Measurements from ENCODE around the gene OR56B1.

The OR56B1 gene

DNA sequence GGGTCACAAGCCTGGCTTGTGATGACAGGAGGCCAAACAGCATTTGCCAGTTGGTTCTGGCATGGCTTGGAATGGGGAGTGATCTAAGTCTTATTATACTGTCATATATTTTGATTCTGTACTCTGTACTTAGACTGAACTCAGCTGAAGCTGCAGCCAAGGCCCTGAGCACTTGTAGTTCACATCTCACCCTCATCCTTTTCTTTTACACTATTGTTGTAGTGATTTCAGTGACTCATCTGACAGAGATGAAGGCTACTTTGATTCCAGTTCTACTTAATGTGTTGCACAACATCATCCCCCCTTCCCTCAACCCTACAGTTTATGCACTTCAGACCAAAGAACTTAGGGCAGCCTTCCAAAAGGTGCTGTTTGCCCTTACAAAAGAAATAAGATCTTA is 843 bp downstream of the OR56B1 start:
- no peak for DNase-seq

- DNase-seq, result no peak
These were observed 1.6 kb downstream of the OR56B1 start for GRCh38 chr11:5737670-5738392.

DNA sequence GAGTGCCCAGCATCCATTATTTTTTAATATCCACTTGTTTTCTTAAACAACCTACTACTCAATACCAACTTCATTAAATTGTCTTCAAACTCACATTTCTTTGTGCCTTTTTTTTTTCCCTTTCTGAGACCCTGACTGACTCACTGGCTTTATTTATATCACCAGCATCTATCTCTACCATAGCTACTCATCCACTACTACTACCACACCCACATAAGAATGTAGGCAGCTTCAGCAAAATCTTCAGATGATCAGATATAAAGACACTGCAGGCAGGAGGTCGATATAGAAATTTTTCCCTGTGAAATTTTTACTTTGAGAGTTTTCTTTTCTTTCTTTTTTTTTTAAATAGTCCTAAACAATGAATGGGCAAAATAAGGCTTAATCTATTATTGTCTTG is 2.2 kb downstream of the OR56B1 start:
- DNase-seq, result no peak

DNA sequence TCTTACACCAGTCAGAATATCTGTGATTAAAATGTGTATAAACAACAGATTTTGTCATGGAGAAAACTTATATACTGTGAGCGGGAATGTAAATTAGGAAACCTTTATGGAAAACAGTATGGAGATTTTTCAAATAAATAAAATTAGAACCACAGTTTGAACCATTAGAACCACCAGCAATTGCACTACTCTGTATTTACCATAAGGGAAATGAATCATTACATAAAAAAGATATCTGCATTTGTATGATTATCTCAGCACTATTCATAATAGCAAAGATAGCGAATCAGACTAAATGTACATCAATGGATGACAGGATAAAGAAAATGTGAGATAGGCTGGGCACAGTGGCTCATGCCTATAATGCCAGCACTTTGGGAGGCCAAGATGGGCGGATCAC is 10.4 kb downstream of the OR56B1 start:
- DNase-seq, result no peak

GRCh38 chr11:5749836-5750235 is 13.6 kb downstream of the OR56B1 start:
- DNase-seq, result no peak

DNA sequence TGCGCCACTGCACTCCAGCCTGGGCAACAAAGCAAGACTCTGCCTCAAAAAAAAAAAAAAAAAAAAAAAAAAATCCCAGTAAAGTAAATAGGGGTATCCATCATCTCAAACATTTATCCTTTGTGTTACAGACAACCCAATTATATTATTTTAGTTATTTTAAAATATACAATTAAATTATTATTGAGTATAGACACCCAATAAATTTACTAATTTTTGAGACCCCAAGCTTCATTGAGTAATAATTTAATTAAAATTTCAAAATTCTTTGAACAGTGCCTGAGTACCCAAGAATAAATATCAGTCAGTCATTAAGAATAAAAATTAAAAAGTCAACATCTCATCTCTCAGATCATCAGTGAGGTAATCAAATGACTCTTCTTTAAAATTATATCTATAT is 17.7 kb downstream of the OR56B1 start, which contains the start of gene OR52N4:
Gene OR52N4 (plus strand): TSS at position 301 of the 400 bp plus-strand sequence. CDS start 498 bp downstream, outside the sequence.
- DNase-seq, result no peak

DNA sequence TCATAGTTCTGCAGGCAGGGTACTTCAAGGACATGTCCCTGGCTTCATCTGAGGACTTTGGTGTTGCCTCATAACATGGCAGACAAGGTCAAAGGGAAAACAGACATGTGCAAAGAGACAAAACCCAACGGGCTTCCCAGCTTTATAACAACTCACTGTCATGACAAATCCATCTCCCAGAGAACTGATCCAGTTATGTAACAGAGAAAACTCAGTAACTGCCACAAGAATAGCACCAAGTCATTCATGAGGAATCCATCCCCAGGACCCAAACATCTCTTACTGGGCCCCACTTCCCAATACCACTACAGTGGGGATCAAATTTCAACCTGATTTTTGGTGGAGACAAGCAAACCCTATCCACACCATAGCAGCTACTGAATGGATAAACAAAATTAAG is 30.8 kb downstream of the OR56B1 start:
- DNase-seq, result no peak

DNA sequence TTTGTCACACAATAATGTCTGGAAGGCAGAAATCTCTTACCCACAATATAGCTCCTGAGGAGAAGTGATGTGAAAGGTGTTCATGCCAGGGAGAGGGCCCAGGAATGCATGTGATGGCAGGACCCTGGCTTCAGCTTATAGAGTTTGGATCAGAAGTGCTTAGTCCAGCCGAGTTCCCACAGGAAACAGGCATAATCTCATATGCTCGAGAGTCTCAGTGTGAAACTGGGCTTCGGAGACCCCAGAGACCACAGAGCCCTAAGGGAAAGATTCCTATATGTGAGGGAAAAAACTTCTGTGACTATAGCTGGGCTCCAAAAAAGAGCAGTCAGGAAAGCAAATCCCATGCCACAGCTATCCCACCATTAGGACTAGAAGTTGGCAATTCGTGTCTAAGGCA is 47.0 kb downstream of the OR56B1 start, which contains the start of gene OR52N5:
Gene OR52N5 (minus strand): TSS at position 101 of the 400 bp plus-strand sequence. CDS start 4,721 bp downstream, outside the sequence.
- DNase-seq, result no peak
